Colonic mucosa (tissue), 4 donors: ENCODE results near the gene PAAF1. TPM values are rescaled to one million over a fixed set of nuclear protein-coding genes. Genes with fewer than 3 reads are reported as not detected.

Experiments
- DNase-seq: peaks from one replicate; pipeline ENCODE4 v3.0.0-alpha.2; 2020
- H3K27ac ChIP-seq: fragments of 200-600 bp; one replicate; pipeline ENCODE4 v1.8.0; 2021
- H3K27me3 ChIP-seq: fragments of 200-600 bp; one replicate; pipeline ENCODE4 v1.8.0; 2021
- H3K36me3 ChIP-seq: fragments of 200-600 bp; one replicate; pipeline ENCODE4 v1.8.0; 2021
- H3K4me1 ChIP-seq: fragments of 200-600 bp; one replicate; pipeline ENCODE4 v1.8.0; 2021; ENCODE audit warnings: mild to moderate bottlenecking
- H3K4me3 ChIP-seq: fragments of 200-600 bp; one replicate; pipeline ENCODE4 v1.8.0; 2021
- H3K9ac ChIP-seq, 2 donors: one replicate each; pipeline ENCODE4 v1.7.0; 2013; ENCODE audit warnings: control low read depth in 2 of 2, low read depth in 2 of 2, low read length in 2 of 2
- H3K9me3 ChIP-seq: fragments of 200-600 bp; one replicate; pipeline ENCODE4 v1.8.0; 2021
- intact Hi-C: fragments of 100-400 bp; cut with DNase I; formaldehyde crosslinking; loops from one replicate; pipeline ENCODE4 v1.14.1; 2022
- total RNA-seq, 2 donors: library from RNA; stranded (reverse); fragmentation: NEBNext Ultra II Directional in 1 of 2; extraction: Animal tissue kit (Norgen Biotek cat#: 25700) in 1 of 2; gene quantifications; one replicate each; pipeline ENCODE4 v1.2.1, GENCODE V29; 2021
- TF ChIP-seq, protein P1 (sequence below): fragments of 200-600 bp; IDR thresholded peaks from one replicate; pipeline ENCODE4 v1.8.0; 2022; ENCODE audit warnings: antibody characterized with exemption, mild to moderate bottlenecking
- donor health status: healthy.
- donor health status: DM: no; HTN: no; CAD: no.
- donor health status: DM: no; HTN: no; CAD: no.

PAAF1 gene
- total RNA-seq, 2 donors from 2014 or later: 13.2 to 17.8 TPM

DNA sequence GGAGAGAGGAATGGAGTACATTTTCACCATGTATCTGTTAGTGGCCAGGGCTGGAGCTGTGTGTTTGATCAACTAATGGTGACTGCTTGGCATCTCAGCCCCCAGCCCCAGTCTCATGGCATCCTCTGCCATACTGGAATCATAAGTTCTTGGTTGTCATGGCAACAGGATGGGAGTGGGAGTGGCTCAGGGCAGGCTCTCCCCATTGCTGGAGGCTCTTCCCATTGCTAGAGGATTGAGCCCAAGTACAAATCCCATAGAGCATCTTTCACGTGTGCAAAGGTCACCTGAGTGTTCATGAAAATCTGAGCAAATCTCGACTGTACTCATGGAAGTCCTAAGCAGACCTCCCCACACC lies 88.9 kb downstream of the PAAF1 start:
- Histone ChIP-seq H3K9ac (no peak overlapping the region), H3K4me1 (no peaks in the 10 kb centered on the region), H3K4me3 (no peak overlapping the region), H3K27me3 (no peaks in the 10 kb centered on the region), H3K27ac (no peak overlapping the region), H3K36me3 (no peaks in the 10 kb centered on the region), H3K9me3 (no peaks in the 10 kb centered on the region)
- no peak for DNase-seq
- intact Hi-C loops: no loop called here
- TF ChIP-seq, protein P1, sequence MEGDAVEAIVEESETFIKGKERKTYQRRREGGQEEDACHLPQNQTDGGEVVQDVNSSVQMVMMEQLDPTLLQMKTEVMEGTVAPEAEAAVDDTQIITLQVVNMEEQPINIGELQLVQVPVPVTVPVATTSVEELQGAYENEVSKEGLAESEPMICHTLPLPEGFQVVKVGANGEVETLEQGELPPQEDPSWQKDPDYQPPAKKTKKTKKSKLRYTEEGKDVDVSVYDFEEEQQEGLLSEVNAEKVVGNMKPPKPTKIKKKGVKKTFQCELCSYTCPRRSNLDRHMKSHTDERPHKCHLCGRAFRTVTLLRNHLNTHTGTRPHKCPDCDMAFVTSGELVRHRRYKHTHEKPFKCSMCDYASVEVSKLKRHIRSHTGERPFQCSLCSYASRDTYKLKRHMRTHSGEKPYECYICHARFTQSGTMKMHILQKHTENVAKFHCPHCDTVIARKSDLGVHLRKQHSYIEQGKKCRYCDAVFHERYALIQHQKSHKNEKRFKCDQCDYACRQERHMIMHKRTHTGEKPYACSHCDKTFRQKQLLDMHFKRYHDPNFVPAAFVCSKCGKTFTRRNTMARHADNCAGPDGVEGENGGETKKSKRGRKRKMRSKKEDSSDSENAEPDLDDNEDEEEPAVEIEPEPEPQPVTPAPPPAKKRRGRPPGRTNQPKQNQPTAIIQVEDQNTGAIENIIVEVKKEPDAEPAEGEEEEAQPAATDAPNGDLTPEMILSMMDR: no peak

DNA sequence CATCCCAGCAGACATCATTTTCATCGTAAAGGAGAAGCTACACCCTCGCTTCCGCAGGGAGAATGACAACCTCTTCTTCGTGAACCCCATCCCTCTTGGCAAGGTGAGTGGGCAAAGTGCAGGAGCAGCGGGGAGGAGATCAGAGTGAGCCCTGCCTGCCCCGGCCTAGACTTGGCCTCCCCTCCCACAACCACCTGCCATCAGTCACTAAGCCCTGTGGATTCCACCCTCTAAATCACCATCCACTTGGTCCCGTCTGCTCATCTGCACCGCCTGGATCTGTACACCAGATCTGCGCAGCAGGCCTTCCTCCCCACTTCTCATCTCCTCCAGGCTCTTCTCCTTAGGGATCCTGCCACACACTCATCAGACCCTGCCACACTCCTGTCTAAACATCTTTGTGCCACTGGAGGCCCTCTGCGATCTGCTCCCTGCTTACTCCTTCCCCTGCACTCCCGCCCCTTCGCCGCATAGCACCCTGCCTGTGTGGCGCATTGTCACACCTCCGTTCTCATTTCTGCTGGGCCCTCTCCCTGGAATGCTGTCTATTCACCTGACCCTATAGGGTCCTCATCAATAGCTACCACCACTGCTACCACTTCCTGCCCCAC lies 91.7 kb downstream of the PAAF1 start:
- no peak for DNase-seq
- Histone ChIP-seq H3K9me3 (no peaks in the 10 kb centered on the region), H3K9ac (no peak overlapping the region), H3K36me3 (no peaks in the 10 kb centered on the region), H3K4me3 (no peak overlapping the region), H3K27ac (no peak overlapping the region), H3K4me1 (peaks cover 2% of the 10 kb centered on the region), H3K27me3 (no peaks in the 10 kb centered on the region)
- intact Hi-C loops: no loop called here
- TF ChIP-seq, protein P1: no peak

DNA sequence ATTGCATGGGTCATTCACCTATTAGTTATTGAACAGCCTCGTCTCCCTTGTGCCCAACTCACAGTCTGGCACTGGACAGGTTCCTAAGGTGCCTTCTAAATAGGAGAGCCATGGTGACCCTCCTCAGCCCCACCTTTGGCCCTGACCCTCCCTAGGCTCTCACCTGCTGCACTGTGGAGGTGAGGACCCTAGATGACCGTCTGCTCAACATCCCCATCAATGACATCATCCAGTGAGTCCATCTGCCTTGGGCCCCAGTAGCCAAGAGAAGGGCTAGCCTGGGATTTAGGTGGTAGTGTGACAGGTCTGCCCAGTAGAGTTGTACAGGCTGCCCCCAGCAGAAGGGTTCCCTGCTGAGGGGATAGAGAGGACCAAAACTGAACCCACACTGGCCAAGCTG lies 92.3 kb downstream of the PAAF1 start:
- no peak for DNase-seq
- Histone ChIP-seq H3K4me1 (peaks cover 7% of the 10 kb centered on the region), H3K4me3 (no peak overlapping the region), H3K27ac (no peak overlapping the region), H3K9ac (no peak overlapping the region), H3K36me3 (no peaks in the 10 kb centered on the region), H3K27me3 (no peaks in the 10 kb centered on the region), H3K9me3 (no peaks in the 10 kb centered on the region)
- intact Hi-C loops: no loop called here
- TF ChIP-seq, protein P1: no peak

DNA sequence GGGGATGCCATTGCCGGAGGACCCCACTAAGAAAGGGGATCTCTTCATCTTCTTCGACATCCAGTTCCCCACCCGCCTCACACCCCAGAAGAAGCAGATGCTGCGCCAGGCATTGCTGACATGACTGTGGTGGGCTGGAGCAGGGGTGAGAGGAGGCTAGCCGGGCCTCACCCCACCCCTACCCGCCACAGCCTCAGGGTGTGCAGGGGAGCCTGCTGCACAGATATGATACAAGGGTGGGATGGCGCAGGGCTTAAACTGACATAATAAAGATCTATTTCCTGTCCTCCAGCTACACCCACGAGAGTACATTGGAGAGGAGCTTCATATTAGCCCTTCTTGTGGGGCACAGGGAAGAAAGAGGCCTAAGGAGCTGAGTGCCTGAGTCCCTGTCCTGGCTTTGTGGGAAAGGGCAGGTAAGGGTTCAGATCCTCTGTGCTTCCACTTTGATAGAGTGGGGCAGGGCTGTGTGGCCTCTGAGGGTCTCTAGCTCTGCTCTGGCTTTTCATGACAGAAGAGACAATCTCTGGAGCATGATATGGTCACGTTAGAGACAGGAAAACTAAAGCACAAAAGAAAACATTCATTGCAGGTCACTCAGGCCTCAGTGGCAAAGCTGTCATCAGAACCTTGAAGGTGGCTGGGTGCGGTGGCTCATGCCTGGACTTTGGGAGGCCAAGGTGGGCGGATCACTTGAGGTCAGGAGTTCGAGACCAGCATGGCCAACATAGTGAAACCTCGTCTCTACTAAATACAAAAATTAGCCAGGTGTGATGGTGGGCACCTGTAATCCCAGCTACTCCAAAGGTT lies 93.4 kb downstream of the PAAF1 start:
- Histone ChIP-seq H3K9ac (no peak overlapping the region), H3K9me3 (no peaks in the 10 kb centered on the region), H3K4me1 (peaks cover 7% of the 10 kb centered on the region), H3K27me3 (no peaks in the 10 kb centered on the region), H3K36me3 (peaks cover under 1% of the 10 kb centered on the region), H3K4me3 (no peak overlapping the region), H3K27ac (no peak overlapping the region)
- DNase-seq: no peak
- intact Hi-C loops: no loop called here
- TF ChIP-seq, protein P1: no peak

DNA sequence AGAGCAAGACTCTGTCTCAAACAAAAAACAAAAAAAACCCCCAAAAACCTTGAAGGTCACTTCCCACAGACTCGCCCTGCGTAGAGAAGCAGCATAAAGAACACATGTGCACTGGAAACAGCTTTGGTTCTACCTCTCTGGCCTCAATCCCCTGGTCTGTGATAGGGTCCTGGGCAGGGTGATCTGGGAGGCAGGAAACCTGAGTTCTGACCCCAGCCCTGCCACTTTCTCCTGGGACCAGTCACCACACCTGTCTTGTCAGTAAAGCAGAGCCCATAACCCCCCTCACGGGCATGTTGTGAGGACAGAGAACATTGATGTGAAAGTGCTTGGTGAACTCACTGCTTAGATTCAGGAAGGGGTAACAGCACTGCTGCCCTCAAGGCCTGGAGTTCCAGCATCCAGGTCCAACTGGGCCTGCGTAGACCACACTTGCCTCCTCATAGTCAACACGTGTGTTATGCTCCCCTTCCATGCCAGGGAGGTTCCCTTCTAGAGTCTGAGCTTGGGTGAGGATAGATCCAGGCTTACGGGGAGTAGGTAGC lies 94.4 kb downstream of the PAAF1 start:
- no peak overlapping the region for H3K9ac ChIP-seq
- peaks cover 11% of the 10 kb centered on the region for H3K36me3 ChIP-seq
- H3K9me3 ChIP-seq: no peaks in the 10 kb centered on the region
- intact Hi-C loops: no loop called here
- no peaks in the 10 kb centered on the region for H3K27me3 ChIP-seq
- H3K27ac ChIP-seq: no peak overlapping the region
- H3K4me3 ChIP-seq: no peak overlapping the region
- DNase-seq: no peak
- TF ChIP-seq, protein P1: no peak
- H3K4me1 ChIP-seq: peaks cover 7% of the 10 kb centered on the region
